Activated naive CD8-positive, alpha-beta T cell treated with anti-CD3 and anti-CD28 coated beads, Interleukin-2, amount 50 U/mL, for 16 hours (primary cell): Measurements from ENCODE around the gene VAPB.

Experiments used
- DNase-seq: peaks from one replicate; pipeline ENCODE4 v3.0.0-alpha.2; 2020; ENCODE audit warnings: low read depth, low spot score

Gene VAPB

GRCh38 chr20:58435237-58435636, 46.2 kb downstream of the VAPB start:
- no peak for DNase-seq

GRCh38 chr20:58436868-58437645, 48.0 kb downstream of the VAPB start:
- no peak for DNase-seq

GRCh38 chr20:58438970-58439808, 50.2 kb downstream of the VAPB start:
- no peak for DNase-seq

- DNase-seq, result no peak
Measured at GRCh38 chr20:58440021-58440767, 51.2 kb downstream of the VAPB start.

- DNase-seq, result no peak
Measured at GRCh38 chr20:58441723-58442122, 52.7 kb downstream of the VAPB start.

- DNase-seq, result no peak
Measured at GRCh38 chr20:58444746-58445255, 55.8 kb downstream of the VAPB start.

GRCh38 chr20:58446264-58446959, 57.4 kb downstream of the VAPB start:
- DNase-seq, result no peak

GRCh38 chr20:58446960-58447265, 57.9 kb downstream of the VAPB start:
- no peak for DNase-seq

- DNase-seq, result peak; percentile 15
Measured at GRCh38 chr20:58447511-58448391, 58.7 kb downstream of the VAPB start.

GRCh38 chr20:58448958-58449357, 59.9 kb downstream of the VAPB start:
- DNase-seq, result no peak

- no peak for DNase-seq
Measured at GRCh38 chr20:58449681-58450221, 60.7 kb downstream of the VAPB start.

GRCh38 chr20:58450254-58450653, 61.2 kb downstream of the VAPB start:
- DNase-seq, result no peak

- no peak for DNase-seq
Measured at GRCh38 chr20:58452667-58453255, 63.7 kb downstream of the VAPB start.

- DNase-seq, result no peak
Measured at GRCh38 chr20:58453391-58453790, 64.4 kb downstream of the VAPB start.

- no peak for DNase-seq
Measured at GRCh38 chr20:58454460-58454859, 65.4 kb downstream of the VAPB start.

- no peak for DNase-seq
Measured at GRCh38 chr20:58457083-58457695, 68.2 kb downstream of the VAPB start.

GRCh38 chr20:58458342-58459057, 69.5 kb downstream of the VAPB start:
- no peak for DNase-seq

GRCh38 chr20:58459058-58459750, 70.2 kb downstream of the VAPB start:
- no peak for DNase-seq
